Hepatocyte (in vitro differentiated cells): ENCODE data around the gene ATP1A4.

Experiments
- EZH2 ChIP-seq: fragments of 200-600 bp; sonication (generic); IDR thresholded peaks from 2 replicates; pipeline ENCODE4 v1.6.1; 2016; ENCODE audit warnings: antibody characterized with exemption, mild to moderate bottlenecking, borderline replicate concordance
- EZH2phosphoT487 ChIP-seq: fragments of 200-600 bp; sonication (generic); IDR thresholded peaks from one replicate; pipeline ENCODE4 v1.6.1; 2018; ENCODE audit warnings: antibody characterized with exemption, mild to moderate bottlenecking, low read depth, moderate library complexity; ENCODE audit not compliant: unreplicated experiment, severe bottlenecking
- TF ChIP-seq, protein P1 (sequence below): fragments of 200-600 bp; sonication (generic); IDR thresholded peaks from 2 replicates; pipeline ENCODE4 v1.5.1; 2016; ENCODE audit warnings: antibody characterized with exemption, mild to moderate bottlenecking; ENCODE audit not compliant: poor library complexity

DNA sequence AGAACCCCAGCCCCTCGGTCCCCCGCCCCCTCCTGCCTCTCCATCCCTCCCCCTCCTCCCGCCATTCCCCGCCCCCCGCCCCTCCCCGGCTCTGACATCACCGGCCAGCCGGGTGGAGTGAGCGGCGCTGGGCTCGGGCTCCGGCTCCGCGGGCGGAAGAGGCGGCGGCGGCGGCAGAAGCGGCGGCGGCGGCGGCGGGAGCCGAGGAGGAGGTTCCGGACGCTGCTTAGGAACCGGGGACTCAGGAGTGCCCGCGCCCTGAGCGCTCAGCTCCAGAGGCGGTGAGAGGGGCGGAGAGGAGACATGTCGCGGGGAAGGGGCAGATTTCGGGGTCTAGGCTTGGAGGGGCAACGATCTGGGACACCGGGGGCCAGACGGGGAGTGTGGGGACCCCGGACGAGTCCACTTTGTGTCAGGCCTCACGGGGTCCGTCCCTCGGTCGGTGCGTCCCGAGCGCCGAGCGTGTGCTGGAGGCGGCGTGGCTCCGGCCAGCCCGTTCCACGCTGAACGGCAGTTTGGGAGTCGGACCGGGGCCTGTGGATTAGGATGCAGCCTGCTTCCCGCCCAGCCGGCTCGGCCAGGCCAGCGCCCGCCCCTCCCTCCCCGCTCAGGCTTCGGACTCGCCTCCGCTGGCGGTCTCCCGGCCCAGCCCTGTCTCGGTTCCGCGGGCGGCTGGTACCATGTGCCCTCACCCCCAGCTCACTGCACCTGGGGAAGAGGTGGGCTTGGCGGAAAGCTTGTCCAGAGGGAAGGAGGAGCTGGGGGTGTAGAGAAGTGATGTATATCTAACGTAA lies 54.0 kb downstream of the ATP1A4 start, which contains the start of gene PEA15:
- TF ChIP-seq, protein P1, sequence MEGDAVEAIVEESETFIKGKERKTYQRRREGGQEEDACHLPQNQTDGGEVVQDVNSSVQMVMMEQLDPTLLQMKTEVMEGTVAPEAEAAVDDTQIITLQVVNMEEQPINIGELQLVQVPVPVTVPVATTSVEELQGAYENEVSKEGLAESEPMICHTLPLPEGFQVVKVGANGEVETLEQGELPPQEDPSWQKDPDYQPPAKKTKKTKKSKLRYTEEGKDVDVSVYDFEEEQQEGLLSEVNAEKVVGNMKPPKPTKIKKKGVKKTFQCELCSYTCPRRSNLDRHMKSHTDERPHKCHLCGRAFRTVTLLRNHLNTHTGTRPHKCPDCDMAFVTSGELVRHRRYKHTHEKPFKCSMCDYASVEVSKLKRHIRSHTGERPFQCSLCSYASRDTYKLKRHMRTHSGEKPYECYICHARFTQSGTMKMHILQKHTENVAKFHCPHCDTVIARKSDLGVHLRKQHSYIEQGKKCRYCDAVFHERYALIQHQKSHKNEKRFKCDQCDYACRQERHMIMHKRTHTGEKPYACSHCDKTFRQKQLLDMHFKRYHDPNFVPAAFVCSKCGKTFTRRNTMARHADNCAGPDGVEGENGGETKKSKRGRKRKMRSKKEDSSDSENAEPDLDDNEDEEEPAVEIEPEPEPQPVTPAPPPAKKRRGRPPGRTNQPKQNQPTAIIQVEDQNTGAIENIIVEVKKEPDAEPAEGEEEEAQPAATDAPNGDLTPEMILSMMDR, result no peak
- TF ChIP-seq EZH2, result no peak
- TF ChIP-seq EZH2phosphoT487, result no peak
